ENCODE measurements around the gene YBX2. TPM values are rescaled to one million over a fixed set of nuclear protein-coding genes. Genes with fewer than 3 reads are reported as not detected.

The YBX2 gene
- total and polyA plus RNA-seq, 8 donors, result 0.37 to 2.5 (median 1.5) TPM

GRCh38 chr17:7322520-7323194 lies 28.2 kb upstream of the YBX2 start:
- ATAC-seq (no peak), DNase-seq (no peak)
- Histone ChIP-seq H3K4me3 (no peak overlapping the region), H3K27ac (no peak overlapping the region), H3K36me3 (peaks cover 0 to 91% of the 10 kb centered on the region in 2 donors), H3K9me3 (no peaks in the 10 kb centered on the region), H3K4me1 (peaks cover 0 to 1% of the 10 kb centered on the region in 2 donors), H3K27me3 (no peaks in the 10 kb centered on the region)
- intact Hi-C loops (cut with DNase I), result no loop called here
- TF ChIP-seq, protein P1, sequence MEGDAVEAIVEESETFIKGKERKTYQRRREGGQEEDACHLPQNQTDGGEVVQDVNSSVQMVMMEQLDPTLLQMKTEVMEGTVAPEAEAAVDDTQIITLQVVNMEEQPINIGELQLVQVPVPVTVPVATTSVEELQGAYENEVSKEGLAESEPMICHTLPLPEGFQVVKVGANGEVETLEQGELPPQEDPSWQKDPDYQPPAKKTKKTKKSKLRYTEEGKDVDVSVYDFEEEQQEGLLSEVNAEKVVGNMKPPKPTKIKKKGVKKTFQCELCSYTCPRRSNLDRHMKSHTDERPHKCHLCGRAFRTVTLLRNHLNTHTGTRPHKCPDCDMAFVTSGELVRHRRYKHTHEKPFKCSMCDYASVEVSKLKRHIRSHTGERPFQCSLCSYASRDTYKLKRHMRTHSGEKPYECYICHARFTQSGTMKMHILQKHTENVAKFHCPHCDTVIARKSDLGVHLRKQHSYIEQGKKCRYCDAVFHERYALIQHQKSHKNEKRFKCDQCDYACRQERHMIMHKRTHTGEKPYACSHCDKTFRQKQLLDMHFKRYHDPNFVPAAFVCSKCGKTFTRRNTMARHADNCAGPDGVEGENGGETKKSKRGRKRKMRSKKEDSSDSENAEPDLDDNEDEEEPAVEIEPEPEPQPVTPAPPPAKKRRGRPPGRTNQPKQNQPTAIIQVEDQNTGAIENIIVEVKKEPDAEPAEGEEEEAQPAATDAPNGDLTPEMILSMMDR (IDR thresholded peaks at IDR 0.05), result no peak

DNA sequence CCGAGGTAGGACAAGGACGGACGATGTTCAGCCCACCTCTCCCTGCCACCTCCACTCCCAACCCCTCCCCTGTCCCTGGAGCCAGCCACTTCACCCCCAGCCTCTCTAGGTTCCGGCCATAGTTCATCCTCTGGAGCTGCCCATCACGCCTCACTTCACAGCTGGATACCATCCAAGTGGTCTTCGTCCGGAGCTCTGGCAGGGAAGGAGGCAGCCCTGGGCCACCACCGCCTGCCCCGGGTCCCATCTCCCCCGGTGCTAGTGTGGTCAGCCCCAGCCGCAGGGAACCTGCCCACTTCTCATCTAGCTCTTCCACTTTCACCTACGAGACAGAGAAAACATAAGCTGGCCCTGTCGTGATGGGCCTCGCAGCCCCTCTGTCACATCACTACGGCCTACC lies 27.0 kb upstream of the YBX2 start:
- Histone ChIP-seq H3K27me3 (no peaks in the 10 kb centered on the region), H3K9me3 (no peaks in the 10 kb centered on the region), H3K4me1 (no peaks in the 10 kb centered on the region), H3K36me3 (peaks cover 0 to 97% of the 10 kb centered on the region in 2 donors), H3K4me3 (no peak overlapping the region), H3K27ac (no peak overlapping the region)
- intact Hi-C loops (cut with DNase I), result no loop called here
- TF ChIP-seq, protein P1 (IDR thresholded peaks at IDR 0.05), result no peak
- no peak for ATAC-seq
- DNase-seq, result no peak

DNA sequence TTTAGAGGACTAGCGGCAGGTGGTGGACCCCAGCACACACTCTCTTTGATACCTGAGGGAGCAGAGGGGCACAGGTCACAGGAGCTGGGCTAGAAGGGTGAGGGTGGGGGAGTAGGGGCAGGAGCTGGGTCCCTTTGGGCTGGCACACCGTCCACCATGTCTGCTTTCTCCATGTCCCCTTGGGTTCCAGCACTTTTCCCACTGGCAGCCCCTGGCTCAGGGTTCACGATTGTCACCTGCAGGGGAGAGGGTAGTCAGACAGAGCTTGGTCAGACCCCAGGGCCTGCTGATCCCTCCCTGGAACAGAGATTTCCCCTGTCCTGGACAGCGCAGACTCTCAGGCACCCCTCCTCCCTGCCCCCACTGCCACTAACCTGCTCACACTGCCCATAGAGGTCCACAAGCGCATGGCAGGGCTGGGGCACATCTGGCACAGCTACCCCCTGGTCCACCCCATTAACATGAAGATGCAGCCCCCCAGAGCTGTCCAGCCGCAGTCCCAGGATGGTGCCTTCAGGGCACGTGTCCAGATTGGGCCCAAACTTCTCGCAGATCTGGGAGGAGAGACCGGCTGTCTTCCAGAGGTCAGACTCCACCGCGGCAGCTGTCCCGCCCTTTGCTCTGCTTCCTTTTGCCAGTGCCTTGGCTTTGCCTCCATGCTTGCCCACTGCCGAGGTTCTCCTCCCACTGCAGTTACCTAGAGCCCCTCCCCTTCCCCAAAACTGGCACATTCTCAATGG lies 23.9 kb upstream of the YBX2 start:
- ATAC-seq, result no peak
- TF ChIP-seq, protein P1 (IDR thresholded peaks at IDR 0.05), result no peak
- H3K9me3 ChIP-seq, result no peaks in the 10 kb centered on the region
- no peaks in the 10 kb centered on the region for H3K27me3 ChIP-seq
- intact Hi-C loops (cut with DNase I), result no loop called here
- no peak overlapping the region for H3K27ac ChIP-seq
- H3K4me3 ChIP-seq, result no peak overlapping the region
- H3K36me3 ChIP-seq, result peaks cover 0 to 80% of the 10 kb centered on the region in 2 donors
- H3K4me1 ChIP-seq, result peaks cover 14 to 25% of the 10 kb centered on the region in 2 donors
- DNase-seq, result no peak

- peaks cover 3 to 80% of the 10 kb centered on the region in 2 donors for H3K36me3 ChIP-seq
- H3K9me3 ChIP-seq, result no peaks in the 10 kb centered on the region
- H3K4me3 ChIP-seq, result no peak overlapping the region
- intact Hi-C loops (cut with DNase I), result no loop called here
- TF ChIP-seq, protein P1 (IDR thresholded peaks at IDR 0.05), result no peak
- ATAC-seq (no peak), DNase-seq (no peak)
- H3K27ac ChIP-seq, result no peak overlapping the region
- no peaks in the 10 kb centered on the region for H3K27me3 ChIP-seq
- peaks cover 17 to 33% of the 10 kb centered on the region in 2 donors for H3K4me1 ChIP-seq
These were observed 22.8 kb upstream of the YBX2 start for GRCh38 chr17:7317161-7317803.

Data from left lung (tissue), 10 donors.